GM21528 (cell line): ENCODE data around the gene MTHFD1L.

Experiments
- ATAC-seq: cut with Tn5 transposase; IDR thresholded peaks from one replicate; pipeline ENCODE4 v1.9.1; 2021; ENCODE audit warnings: mild to moderate bottlenecking, moderate library complexity; ENCODE audit not compliant: unreplicated experiment, low FRiP score

The MTHFD1L gene

DNA sequence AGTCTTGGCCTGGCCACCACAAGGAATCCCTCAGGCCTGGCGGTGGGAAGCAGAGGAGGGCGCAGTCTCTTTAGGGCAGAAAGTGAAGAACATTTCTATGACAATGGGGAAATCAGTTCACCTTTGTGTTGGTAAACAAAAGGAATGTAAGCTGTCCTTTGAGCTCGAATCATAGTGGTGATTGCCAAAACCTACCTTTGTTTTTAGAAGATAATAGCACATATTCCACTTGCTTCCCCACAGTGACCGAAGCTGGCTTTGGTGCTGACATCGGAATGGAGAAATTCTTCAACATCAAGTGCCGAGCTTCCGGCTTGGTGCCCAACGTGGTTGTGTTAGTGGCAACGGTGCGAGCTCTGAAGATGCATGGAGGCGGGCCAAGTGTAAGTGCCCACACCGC lies 144.1 kb downstream of the MTHFD1L start:
- no peak for ATAC-seq

DNA sequence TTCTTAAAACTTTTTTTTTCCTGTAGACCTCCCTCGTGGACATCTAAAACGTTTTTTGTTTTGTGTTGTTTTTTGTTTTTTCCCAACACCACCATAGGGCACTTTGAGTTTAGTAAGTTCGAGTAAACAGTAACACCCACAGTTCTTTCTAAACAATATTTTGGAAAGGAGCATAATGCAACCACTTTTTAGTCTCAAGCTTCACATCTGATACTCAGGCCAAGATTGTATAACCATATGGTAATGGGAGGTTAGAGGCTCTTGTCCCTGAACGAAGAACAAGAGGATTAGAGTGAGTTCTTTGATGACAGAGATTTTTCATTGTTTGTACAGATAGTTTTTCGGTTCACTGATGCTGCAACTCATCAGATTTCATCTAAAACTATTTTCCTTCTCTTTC lies 144.6 kb downstream of the MTHFD1L start:
- ATAC-seq, result no peak

DNA sequence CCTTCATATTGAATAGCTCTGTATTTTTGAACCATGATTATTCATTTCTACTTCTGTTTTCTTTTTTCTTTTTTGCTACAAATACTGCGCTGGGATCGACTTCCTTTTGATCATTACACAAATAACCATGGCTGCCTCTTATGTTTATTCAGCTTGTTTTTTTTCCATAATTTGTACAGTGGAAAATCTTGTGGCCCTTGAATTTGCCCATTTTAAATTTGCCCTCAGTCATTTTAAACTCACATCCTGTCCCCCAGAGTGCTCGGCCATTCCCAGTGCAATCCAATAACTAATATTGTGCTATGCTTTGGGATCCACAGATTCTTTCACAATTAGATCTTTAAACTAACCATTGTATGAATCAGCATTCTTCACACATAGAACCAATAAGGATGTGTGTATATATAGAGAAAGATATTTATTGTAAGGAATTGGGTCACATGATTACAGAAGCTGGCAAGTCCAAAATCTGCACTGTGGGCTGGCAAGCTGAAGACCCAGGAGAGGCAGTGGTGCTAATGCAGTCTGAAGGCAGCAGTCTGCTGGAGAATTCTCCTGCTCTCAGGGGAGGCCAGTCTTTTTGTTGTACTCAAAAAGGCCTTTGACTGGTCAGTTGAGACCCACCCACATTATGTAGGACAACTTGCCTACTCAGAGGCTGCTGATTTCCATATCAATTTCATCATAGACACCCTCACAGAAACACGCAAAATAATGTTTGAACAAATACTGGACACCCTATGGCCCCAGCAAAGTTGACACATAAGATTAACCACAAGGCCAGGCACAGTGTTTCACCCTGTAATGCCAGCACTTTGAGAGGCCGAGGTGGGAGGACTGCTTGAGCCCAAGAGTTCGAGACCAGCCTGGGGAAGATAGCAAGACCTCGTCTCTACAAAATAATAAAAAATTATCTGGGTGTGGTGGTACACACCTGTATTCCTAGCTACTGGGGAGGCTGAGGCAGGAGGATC lies 147.1 kb downstream of the MTHFD1L start:
- ATAC-seq, result no peak

DNA sequence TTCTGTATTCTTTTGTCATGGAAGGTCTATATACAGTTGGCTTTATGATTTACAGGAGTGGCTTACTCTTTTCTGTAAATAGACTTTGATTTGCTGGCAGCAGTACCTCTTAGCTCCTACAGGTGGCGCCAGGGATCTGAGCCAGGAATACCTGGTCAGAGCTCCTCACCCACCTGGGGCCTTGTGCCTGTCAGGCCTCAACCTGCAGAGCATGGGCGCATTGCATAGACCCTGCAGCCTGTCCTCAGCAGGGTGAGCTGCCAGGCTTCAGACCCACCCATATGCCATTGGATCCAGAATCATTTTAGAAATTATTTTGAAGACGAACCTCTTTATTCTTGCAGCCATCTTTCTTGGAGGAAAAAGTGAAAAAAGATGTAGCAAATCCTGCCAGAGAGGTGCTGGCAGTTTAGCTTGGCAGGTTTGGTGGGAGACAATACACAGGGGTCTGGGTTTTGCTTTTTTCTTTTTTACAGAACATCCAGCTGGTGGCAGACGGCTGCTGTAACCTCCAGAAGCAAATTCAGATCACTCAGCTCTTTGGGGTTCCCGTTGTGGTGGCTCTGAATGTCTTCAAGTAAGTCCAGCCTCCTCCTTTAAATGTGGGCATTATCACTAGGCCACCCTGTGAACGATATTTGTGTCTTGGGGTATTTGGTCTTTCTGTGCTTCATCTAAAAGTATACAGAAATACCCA lies 149.1 kb downstream of the MTHFD1L start:
- peak; percentile 71 for ATAC-seq

DNA sequence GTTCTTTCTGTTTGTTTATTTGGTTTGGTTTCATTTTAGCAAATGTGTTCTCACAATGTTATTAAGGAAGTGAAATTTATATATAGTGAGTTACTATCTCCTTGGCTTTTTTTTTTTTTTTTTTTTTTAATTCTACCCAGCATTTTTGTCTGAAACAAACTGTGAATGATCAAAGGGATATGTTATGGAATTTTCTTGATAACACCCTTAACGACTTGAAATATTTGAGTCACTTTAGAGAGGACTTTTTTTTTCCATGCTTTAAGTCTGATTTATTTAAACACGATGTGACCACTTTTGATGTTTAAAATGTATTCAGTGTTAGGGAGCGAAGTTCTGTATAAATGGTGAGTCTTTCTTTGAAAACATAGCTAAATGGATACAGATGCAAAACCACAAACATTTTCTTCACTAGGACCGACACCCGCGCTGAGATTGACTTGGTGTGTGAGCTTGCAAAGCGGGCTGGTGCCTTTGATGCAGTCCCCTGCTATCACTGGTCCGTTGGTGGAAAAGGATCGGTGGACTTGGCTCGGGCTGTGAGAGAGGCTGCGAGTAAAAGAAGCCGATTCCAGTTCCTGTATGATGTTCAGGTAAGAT lies 149.7 kb downstream of the MTHFD1L start:
- no peak for ATAC-seq

DNA sequence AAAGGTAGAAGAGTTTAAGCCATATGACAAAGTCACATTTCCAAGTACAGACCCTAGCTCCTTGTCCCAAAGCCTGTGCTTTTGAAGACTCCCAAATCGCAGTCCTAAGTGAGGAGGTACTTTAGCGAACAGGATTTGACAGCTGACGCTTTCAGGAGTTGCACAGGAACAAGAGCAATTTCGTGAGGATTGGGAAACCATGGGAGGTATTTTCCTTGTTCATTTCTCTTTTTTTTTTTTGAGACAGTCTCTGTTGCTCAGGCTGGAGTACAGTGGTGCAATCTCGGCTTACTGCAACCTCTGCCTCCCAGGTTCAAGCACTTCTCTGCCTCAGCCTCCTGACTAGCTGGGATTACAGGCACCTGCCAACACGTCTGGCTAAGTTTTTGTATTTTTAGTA lies 150.6 kb downstream of the MTHFD1L start:
- no peak for ATAC-seq

DNA sequence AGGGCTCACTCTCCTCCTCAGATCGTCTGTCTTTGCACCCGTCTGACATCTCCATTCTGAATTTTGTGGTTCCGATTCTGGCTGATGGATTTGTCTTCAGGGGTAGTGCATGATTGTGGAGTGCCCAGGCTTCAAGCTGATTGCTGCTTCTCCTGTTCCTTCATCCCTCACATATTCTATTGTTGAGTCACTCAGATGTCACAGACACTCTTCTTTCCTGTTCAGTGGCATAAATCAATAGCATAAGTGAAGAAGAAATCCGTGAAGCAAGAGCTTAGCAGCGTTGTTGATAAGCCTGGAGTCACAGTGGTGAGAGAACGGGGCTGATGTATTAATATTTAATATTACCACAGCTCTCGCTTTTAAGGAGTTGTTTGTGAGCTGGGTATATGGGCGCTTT lies 152.5 kb downstream of the MTHFD1L start:
- no peak for ATAC-seq

DNA sequence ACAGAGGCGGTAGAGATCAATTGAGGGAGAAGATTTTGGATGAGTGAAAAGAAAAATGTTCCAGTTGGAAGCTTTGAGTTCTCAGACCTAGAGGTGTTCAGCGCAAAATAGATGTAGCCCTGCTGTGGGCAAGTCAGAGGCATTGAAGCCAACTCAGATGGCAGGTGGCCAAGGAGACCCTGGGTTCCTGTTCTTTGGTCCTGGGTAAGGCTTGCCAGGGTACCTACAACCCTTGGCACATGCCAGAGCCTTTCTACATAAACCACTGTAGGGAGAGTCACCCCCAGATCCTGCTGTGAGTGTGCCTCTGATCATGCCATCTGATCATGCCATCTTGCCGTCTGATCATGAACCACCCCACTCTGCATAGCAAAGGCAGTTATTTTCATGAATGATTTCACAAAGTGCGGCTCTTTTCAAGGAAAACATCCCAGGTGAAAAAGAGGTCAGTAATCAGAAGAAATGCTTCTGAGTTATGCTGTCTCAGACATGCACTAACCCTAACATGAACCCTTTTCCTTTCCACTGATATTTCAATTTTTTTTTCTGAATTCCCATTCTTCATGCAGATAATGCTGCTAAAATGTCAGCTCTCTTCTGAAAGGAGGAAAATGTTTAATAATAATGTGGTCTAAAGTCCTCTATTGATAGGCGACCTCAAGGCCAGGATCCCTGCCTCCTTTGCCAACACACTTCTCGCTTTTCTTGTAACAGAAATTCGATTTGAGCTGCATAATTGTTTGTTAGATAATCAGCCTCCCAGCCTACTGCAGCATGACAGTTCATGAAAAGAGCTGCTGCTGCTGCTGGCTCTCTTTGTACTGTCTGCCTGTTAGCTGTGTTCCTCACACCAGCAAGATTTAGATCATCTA lies 153.6 kb downstream of the MTHFD1L start:
- no peak for ATAC-seq

DNA sequence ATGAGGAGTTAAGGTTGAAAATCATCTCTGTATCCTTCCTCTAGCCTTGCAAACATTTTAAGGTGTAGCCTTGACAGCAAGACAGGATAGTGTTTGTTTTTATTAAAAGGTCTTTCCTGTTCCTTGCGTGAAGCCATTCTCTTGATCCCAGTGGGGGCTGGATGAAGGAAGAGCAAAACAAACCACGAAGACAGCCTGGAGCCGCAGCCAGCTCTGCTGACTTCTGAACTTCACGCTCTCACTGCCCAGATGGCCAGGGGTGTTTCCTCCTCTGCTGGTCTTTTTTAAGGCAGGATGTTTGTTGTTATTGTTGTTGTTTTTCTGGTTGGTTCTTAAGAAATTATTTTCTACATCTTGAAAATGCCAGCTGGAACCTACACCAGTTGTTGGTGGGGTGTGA lies 156.4 kb downstream of the MTHFD1L start:
- no peak for ATAC-seq

DNA sequence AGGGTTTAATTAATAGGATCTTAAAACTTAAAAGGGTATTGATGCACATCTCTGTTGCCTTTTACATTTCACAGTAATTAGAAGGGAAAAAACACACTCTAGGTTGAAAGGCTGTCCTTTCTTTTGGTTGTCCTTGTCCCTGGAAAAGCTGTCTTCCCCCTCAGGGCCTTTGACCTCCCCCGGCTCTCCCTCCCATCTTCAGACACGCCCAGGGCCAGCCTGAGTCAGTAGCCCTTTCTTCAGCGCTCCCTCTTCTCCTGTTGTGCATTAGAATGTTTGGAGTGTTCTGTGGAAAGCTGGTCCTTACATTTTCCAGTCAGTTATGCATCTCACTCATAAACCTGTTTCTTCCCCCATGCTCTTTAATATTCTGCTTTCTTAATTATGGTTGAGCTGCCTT lies 157.0 kb downstream of the MTHFD1L start:
- no peak for ATAC-seq

DNA sequence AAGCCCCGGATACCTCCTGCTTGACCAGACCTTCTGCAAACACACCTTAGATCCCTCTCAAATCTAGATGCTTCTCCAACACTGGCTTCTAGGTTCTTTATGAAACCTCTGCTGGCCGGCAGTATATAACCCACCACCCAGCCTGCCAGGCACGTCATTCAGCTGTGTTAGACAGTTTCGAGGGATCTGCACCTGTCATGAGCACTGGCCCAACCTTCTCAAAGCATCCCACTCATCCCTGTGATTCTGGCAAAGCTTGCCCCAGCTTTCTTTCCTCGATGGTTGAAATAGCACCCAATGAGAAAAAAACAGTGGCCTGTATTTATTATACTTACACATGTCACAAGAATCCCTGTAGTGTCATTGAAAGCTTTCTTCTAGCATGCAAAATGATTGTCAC lies 157.8 kb downstream of the MTHFD1L start:
- ATAC-seq, result no peak

DNA sequence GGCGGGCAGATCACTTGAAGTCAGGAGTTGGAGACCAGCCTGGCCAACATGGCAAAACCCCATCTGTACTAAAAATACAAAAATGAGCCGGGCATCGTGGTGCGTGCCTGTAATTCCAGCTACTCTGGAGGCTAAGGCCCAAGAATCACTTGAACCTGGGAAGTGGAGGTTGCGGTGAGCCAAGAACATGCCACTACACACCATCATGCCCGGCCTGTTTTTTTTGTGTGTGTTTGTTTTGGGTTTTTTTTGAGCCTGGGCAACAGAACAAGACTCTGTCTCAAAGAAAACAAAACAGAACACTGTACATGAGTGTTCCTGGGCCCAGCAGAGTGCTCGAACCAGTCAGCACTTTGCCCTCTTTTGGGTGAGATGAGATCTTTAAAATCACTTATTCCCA lies 159.1 kb downstream of the MTHFD1L start:
- no peak for ATAC-seq

DNA sequence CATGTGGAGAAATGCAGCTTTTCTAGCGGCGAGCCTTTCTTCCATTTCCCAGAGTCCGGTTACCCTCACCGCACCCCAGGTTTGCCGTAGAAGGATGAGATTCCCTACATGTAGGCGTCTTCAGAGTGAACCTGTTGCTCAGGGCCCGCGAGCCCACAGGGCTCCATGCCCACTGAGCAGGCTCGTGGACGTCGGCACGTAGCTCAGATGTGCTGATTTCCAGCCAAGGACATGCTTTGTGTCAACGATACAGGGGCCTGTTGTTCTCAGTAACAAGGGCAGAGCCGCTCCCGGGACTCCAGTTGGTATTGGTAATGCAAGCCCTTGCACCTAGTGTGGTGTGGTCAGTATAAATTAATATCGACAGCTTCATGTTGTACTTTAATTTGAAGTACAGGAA lies 159.6 kb downstream of the MTHFD1L start:
- ATAC-seq, result no peak

DNA sequence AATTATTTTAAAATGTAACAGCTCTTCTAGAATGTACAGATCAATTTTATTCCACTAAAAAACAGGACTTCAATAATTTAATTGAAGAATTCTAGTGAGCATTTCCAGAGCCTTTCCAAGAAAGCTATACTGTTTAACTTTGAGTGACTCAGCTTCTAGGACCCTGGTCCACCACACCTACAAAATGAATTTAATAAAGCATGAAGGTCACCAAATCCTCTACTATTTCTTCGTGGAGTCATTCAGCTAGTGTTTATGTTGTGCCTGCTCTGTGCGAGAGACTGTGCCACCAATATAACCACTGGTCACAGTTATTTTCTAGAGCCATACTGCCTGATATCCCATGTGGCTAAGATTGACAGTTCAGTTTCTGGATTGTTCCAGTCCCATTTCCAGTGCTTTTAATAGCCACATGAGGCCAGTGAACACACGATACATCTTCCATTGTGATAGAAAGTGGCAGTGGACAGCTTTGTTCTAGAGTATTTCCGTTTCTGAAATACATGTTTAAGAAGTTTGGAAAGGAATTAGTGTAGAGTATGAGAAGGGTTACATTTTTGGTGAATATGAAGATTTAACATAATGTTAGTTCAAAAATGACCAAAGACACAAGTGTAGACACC lies 160.7 kb downstream of the MTHFD1L start:
- ATAC-seq, result no peak

DNA sequence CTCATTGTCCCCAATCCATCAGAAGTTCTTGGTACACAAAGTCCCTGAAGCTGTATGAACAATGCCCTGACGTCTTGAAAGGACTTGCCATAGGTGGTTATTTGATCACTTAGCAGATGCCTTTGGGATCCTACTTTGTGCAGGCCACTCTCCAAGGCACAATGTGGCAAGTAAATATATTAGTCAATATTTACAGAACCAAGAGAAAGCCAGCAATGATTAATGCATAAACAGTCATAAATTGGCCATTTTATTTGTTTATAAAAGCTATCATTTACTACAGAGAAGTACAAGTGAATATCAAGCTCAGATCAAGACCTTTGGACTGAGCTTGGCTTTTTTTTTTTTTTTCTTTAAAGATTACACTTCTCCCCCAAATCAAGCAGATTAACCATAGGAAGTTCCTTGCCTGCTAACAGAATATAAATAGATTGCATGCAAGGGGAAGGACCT lies 161.8 kb downstream of the MTHFD1L start:
- ATAC-seq, result no peak

DNA sequence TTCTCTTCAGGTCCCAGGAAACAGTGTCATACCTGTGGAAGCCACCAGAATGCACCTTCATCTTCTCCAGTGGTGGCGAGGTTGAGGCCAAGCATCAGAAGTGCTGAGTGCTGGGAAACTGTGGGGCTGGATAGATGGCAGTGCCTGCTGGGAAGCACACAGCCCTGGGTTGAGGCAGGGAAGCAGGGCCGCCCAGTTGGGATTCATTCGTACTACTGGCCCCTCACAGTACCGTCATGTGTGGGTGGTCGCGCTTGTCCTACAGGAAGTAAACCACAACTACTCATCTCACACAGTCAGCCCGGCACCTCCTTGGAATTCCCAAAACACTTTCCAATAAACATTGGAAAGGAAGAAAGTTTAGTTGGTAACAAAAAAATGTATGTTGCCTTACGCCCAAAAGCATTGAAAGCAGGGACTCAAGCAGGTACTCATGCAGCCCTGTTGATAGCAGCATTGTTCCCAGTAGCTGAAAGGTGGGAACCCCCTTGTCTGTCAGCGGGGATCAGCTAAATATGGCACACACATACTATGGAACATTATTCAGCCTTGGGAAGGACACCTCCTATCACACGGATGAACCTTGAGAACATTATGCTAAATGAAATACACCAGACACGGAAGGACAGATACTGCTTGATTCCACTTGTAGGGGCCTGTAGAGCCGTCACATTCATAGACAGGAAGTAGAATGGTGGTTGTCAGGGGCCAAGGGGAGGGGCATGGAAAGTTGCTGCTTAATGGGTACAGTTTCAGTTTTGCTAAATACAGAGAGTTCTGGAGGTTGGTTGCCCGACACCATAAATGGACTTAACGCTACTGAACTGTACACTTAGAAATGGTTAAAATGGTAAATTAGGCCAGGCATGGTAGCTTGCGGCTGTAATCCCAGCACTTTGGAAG lies 162.7 kb downstream of the MTHFD1L start:
- no peak for ATAC-seq

DNA sequence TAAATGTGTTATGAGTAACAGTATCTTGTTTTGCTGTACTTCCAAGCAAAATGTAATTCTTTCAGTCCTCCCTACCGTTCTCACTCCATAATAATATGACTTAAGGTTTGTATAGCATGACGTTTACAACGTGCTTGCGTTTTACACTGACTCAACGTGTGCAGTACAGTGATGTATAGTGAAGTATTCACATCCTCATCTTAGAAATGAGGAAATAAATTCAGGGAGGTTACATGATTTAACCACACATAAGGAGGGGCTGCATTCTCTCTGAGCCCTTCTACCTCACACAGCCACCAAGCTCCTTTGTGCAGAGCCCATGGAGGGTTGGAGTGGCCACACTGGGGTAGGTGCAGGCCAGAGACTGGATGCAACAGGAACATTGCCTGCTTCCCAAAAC lies 164.5 kb downstream of the MTHFD1L start:
- ATAC-seq, result no peak

DNA sequence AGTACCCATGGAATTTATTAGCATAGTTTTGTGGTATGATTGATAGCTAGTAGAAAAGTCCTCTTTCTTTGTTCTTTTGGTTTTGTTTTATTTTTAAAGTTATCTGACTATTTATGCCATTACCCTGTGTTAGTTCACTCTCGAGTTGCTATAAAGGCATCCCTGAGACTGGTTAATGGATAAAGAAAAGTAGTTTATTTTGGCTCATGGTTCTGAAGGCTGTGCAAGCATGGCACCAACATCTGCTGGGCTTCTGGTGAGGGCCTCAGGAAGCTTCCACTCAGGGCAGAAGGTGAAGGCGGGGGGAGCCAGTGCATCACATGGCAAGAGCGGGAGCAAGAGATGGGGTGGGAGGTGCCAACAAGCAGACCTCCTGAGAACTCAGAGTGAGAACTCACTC lies 166.5 kb downstream of the MTHFD1L start:
- ATAC-seq, result no peak
